Head of caudate nucleus (tissue), 42 donors: Measurements from ENCODE around the gene TBC1D23.
"Not testable (repeated sequence)": the region's sequence is repeated elsewhere in the genome, so short reads cannot be mapped to it uniquely, and the experiment has no call there.

Experiments used
- DNase-seq, 42 donors: peaks; one replicate each; pipeline versions ENCODE4 v3.0.0 to v3.0.0-alpha.2; 2020 to 2021; ENCODE audit warnings: mixed read lengths in 7 of 42
- intact Hi-C: fragments of 100-400 bp; cut with DNase I; formaldehyde crosslinking; loops from one replicate; pipeline ENCODE4 v1.15.0; 2022

TBC1D23 gene

DNA sequence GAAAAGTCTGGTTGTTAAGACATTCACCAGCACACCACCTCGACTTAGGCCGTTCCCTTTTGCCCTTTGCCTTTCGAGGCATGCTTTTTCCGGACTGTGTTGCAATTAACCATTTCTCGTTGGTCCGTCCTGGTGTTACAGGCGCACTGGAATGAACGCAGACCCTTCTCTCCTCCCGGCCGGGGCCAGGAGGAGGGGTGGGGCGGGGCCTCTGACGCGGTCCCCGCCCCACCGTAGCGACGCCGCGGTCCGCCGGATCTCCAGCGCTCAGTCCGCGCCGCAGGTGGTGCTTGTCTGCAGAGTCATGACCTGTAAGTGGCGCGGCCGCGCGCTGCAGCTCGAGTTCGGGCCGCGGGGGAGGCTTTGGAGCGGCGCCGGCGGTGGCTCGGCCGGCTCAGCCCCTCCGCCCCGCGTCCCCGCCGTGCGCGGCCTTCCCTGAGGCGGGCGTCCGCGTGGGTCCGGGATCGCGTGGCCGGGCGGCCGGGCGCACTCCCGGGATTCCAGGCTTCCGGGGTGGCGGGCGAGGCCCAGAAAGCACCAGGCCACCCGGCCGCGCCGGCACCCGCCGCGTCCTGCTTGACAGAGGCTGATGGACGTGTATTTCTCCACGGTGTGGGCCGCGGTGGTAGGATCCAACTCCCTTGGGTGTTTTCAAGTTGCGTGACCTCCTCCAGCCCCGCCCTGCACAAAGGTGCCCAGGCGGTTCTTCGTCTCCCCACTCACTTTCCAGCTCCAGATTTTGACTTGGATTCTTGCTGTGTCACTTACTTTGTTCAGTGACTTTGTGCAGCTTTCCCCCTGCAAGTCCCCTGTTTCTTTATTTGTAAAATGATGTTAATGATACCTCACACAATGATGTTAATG, 73.9 kb downstream of the TBC1D23 start, which contains the start of gene NIT2:
Gene NIT2, plus strand, starts transcription at position 270 of the 864 bp plus-strand sequence. Its CDS starts 35 bp downstream, at position 305.
- intact Hi-C loops = no loop called here
- DNase-seq = peak; percentile 52 to 93 (median 82)

DNA sequence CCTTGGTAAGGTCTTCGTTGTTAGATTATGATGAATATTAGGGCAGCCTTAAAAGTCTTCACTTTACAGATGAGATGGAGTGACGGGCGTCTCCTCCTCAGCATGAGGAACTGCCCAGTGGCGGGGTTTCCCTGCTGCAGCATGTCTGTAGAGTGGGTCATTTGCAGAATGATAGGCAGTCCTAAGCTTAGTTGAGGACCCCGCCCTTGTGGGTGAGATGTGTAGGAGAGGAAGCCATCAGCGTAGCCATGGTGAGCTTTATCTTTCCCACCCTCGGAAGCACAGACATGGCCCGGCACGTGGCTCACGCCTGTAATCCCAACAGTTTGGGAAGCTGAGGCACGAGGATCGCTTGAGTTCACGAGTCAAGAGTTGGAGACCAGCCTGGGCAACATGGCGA, 74.6 kb downstream of the TBC1D23 start:
- intact Hi-C loops = no loop called here
- DNase-seq = peak in 30 of 42 donors; percentile 7 to 63 (median 32)

GRCh38 chr3:100336229-100336628, 75.4 kb downstream of the TBC1D23 start:
- DNase-seq, intact Hi-C loops: not testable (repeated sequence)

- DNase-seq = no peak
- intact Hi-C loops = no loop called here
These were observed 78.1 kb downstream of the TBC1D23 start for GRCh38 chr3:100338911-100339310.

DNA sequence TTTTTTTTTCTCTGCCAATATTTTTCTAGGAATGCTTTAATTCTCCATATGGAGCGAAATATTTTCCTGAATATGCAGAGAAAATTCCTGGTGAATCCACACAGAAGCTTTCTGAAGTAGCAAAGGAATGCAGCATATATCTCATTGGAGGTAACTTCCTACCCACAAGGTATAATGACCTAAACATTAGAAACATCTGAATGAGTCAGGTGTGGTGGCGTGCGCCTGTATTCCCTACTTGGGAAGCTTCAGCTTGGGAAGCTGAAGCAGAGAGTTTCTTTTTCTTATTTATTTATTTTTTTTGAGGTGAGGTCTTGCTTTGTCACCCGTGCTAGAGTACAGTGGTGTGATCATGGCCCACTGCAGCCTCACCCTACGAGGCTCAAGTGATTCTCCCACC, 79.0 kb downstream of the TBC1D23 start:
- intact Hi-C loops = no loop called here
- DNase-seq = no peak

DNA sequence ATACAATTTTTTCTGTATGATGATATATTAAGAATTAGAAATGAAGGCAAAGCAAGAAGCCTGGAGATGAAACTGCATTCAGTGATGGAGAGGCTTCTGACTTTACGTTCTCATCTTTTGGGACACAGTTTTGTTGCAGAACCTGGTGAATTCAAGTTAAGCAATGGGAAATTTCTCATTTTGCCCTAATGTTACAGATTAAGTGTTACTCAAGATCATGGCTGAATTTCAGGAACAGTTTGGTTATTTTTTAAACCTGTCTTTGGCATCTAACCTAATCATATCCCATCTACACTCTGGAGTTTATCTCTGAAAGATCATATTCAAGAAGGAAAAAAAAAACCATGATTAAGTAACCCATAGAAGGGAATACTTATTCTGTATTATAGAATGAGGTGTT, 79.7 kb downstream of the TBC1D23 start:
- DNase-seq = no peak
- intact Hi-C loops = no loop called here

GRCh38 chr3:100348727-100349126, 87.9 kb downstream of the TBC1D23 start:
- DNase-seq = no peak
- intact Hi-C loops = no loop called here

DNA sequence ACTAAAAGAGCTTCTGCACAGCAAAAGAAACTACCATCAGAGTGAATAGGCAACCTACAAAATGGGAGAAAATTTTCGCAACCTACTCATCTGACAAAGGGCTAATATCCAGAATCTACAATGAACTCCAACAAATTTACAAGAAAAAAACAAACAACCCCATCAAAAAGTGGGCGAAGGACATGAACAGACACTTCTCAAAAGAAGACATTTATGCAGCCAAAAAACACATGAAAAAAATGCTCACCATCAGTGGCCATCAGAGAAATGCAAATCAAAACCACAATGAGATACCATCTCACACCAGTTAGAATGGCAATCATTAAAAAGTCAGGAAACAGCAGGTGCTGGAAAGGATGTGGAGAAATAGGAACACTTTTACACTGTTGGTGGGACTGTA, 91.0 kb downstream of the TBC1D23 start:
- intact Hi-C loops, DNase-seq: not testable (repeated sequence)

- intact Hi-C loops = no loop called here
- no peak for DNase-seq
These were observed 91.8 kb downstream of the TBC1D23 start for GRCh38 chr3:100352296-100353231.

GRCh38 chr3:100354850-100355249, 94.1 kb downstream of the TBC1D23 start:
- no peak for DNase-seq
- intact Hi-C loops = no loop called here

- intact Hi-C loops = no loop called here
- no peak for DNase-seq
These were observed 97.6 kb downstream of the TBC1D23 start for GRCh38 chr3:100358413-100358812.

GRCh38 chr3:100359035-100359434, 98.2 kb downstream of the TBC1D23 start:
- DNase-seq = no peak
- intact Hi-C loops = no loop called here

DNA sequence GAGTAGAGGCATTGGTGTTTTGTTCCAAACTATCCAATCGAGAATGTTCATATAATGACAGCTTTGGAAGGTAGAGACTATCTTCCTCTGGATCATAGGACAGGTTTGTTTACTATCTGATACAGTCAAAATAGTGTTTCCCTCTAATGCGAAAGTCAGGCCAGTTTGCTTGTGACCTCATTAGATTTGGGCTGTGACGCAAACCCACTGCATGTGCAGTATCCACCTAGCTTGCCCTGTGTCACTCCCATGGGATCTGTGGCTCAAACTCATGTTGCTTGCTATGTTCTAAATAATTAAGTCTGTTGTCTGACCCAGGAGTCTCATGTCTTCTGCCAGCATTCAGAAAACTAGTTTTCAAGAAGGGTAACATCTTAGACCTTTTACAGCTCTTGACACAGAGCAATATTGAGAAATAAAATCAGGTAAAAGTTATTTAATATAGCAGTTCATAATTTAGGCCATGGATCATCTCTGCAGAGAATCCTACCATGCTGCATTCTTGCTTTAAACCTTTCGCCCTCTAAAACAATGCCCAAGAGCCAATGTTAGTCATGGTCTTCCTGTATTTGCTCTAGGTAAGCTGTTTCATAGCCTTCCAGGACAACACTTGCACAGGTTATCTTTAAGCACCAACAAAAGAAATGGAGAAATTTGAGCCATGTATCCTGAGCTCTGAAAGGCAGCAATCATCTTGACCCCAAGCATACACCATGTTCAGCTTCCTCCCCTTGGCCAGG, 100.1 kb downstream of the TBC1D23 start:
- intact Hi-C loops = no loop called here

DNA sequence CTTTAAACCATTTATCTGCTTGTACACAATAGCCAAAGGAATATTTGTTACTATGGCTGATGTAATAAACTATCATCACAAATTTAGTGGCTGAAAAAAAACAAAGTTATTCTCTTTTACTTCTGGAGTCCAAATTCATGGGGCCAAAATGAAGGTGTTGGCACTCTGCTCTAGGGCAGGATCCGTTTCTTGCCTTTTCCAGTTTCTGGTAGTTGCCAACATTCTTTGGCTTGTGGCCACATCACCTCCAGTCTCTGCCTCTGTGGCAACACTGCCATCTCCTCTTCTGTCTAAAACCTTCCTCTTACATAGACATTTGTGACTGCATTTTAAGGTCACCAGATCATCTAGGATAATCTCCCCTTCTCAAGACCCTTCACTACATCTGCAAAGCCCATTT, 101.1 kb downstream of the TBC1D23 start:
- intact Hi-C loops = no loop called here
- DNase-seq = no peak

More for the DNA sequence above, 100.1 kb downstream of the TBC1D23 start:
- no peak for DNase-seq

DNA sequence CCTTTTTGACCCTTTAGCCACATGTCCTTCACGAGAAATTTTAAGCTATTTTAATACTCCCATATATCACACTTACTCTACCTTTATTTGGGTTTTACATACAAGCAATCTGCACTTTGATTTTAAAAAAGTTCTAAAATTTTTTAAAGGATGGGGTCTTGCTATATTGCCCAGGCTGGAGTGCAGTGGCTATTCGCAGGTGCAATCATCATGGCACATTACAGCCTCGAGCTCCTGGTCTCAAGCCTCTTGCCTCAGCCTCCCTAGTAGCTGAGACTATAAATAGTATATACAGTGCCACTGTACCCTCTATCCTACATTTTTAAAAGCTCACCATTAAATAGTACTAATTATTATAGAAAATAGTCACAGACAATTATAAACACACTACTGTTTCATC, 103.6 kb downstream of the TBC1D23 start:
- no peak for DNase-seq
- intact Hi-C loops = no loop called here

- intact Hi-C loops = no loop called here
These were observed 105.6 kb downstream of the TBC1D23 start for GRCh38 chr3:100366424-100366823.

GRCh38 chr3:100368441-100368840, 107.6 kb downstream of the TBC1D23 start:
- DNase-seq = no peak
- intact Hi-C loops = no loop called here

More at GRCh38 chr3:100366424-100366823, 105.6 kb downstream of the TBC1D23 start:
- DNase-seq = no peak

DNA sequence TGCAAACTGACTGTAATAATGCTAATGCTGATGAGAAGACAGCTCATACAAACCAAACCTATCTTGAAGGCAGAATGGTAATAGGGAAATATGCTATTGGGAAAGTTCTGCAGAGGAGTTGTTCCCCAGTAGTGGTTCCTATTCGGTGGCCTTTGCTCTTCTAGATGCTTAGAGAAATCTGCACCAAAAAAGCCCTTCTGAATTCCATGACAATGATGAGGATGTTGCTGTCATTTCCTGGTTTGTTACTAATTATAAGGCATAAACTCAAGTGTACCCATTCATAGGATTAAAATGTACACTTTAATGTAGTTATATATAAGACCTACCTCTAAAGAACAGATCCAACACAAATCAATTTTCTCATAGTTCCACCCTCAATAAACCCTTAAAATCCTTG, 110.0 kb downstream of the TBC1D23 start:
- intact Hi-C loops = no loop called here
- DNase-seq = no peak

DNA sequence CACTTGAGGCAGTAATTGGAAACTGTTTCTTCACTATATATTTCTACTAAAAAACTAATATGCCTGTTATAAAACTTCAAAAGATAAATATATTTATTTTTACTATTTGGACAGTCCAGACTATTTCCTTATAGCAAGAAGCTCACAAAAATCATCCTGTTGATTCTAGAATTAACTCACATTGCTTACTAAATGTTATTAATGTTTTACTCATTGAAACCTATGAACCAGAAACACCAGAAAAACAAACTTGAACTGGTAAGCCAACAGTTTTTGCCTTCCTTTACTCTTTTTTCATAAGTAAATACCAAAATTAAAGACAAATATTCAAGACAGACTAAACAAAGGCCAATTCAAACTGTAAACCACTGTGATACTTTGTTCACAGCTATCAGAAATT, 113.7 kb downstream of the TBC1D23 start:
- intact Hi-C loops = no loop called here
- no peak for DNase-seq
